HG03108 (cell line): Measurements from ENCODE around the gene DDX5.

Source experiments
- ATAC-seq: cut with Tn5 transposase; IDR thresholded peaks from one replicate; pipeline ENCODE4 v1.9.1; 2021; ENCODE audit warnings: moderate library complexity; ENCODE audit not compliant: unreplicated experiment

The DDX5 gene

GRCh38 chr17:64448665-64449512 is 57.2 kb downstream of the DDX5 start, which contains the start of gene MILR1:
Gene MILR1, plus strand, starts transcription at chr17:64449115. Its CDS starts 54 bp downstream, at chr17:64449169.
- ATAC-seq, result no peak
